ENCODE measurements around the gene DSCAML1.

DSCAML1 gene

GRCh38 chr11:117652521-117652920, 144.5 kb downstream of the DSCAML1 start:
- no peak for DNase-seq

- no peak for DNase-seq
Measured at GRCh38 chr11:117649296-117650055, 147.5 kb downstream of the DSCAML1 start.

GRCh38 chr11:117647872-117648271, 149.1 kb downstream of the DSCAML1 start:
- no peak for DNase-seq

- no peak for DNase-seq
Measured at GRCh38 chr11:117647207-117647606, 149.8 kb downstream of the DSCAML1 start.

- DNase-seq = no peak
Measured at GRCh38 chr11:117646411-117646810, 150.6 kb downstream of the DSCAML1 start.

- DNase-seq = no peak
Measured at GRCh38 chr11:117644403-117645155, 152.4 kb downstream of the DSCAML1 start.

- no peak for DNase-seq
Measured at GRCh38 chr11:117643606-117644300, 153.3 kb downstream of the DSCAML1 start.

GRCh38 chr11:117642835-117643234, 154.2 kb downstream of the DSCAML1 start:
- no peak for DNase-seq

GRCh38 chr11:117642396-117642795, 154.6 kb downstream of the DSCAML1 start:
- DNase-seq = no peak

GRCh38 chr11:117641008-117641915, 155.8 kb downstream of the DSCAML1 start:
- DNase-seq = no peak

GRCh38 chr11:117640041-117640440, 157.0 kb downstream of the DSCAML1 start:
- DNase-seq = no peak

GRCh38 chr11:117639601-117640000, 157.4 kb downstream of the DSCAML1 start:
- no peak for DNase-seq

GRCh38 chr11:117638911-117639543, 158.0 kb downstream of the DSCAML1 start:
- no peak for DNase-seq

GRCh38 chr11:117634756-117635603, 162.0 kb downstream of the DSCAML1 start:
- no peak for DNase-seq

- no peak for DNase-seq
Measured at GRCh38 chr11:117633976-117634755, 162.8 kb downstream of the DSCAML1 start.

- no peak for DNase-seq
Measured at GRCh38 chr11:117633186-117633754, 163.7 kb downstream of the DSCAML1 start.

- DNase-seq = no peak
Measured at GRCh38 chr11:117632306-117632705, 164.7 kb downstream of the DSCAML1 start.

- DNase-seq = no peak
Measured at GRCh38 chr11:117631336-117632140, 165.5 kb downstream of the DSCAML1 start.
